ENCODE results near the gene CA7. TPM values are rescaled to one million over a fixed set of nuclear protein-coding genes. Genes with fewer than 3 reads are reported as not detected.

The CA7 gene
- total RNA-seq, 1 experiment from 2014 or later = not detected

DNA sequence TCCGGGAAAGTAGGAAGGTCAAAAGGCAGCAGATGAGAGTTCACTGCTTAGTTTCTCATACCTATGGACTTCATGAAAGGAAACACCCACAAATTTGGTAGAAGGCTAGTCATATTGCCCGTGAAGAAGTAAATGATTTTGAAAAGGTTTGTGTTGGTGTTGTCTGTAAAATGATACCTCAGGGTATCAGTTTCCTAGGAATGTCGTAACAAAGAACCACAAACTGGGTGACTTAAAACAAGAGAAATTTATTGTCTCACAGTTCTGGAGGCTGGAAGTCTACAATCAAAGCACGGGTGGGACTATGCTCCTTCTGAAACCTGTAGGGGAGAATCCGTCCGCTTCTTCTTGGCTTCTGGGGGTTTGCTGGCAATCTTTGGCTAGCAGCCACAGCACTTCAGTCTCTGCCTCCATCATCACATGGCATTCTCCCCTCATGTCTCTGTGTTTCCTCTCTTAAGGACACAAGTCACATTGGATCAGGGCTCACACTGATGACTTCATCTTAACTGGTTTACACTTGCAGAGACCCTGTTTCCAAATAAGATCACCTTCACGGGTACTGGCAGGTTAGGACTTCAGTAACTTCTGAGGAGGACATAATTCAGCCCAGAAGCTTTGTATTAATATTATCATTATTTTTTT is 11.4 kb upstream of the CA7 start:
- peaks cover 15% of the 10 kb centered on the region for H3K36me3 Mint-ChIP-seq (ENCODE audit: insufficient read depth, unreplicated experiment)
- peaks cover 29% of the 10 kb centered on the region for H3K27me3 Mint-ChIP-seq (ENCODE audit: unreplicated experiment)
- H3K4me3 Mint-ChIP-seq (ENCODE audit: low read depth, unreplicated experiment) = no peak overlapping the region
- no peak for DNase-seq
- TF ChIP-seq, protein P1, sequence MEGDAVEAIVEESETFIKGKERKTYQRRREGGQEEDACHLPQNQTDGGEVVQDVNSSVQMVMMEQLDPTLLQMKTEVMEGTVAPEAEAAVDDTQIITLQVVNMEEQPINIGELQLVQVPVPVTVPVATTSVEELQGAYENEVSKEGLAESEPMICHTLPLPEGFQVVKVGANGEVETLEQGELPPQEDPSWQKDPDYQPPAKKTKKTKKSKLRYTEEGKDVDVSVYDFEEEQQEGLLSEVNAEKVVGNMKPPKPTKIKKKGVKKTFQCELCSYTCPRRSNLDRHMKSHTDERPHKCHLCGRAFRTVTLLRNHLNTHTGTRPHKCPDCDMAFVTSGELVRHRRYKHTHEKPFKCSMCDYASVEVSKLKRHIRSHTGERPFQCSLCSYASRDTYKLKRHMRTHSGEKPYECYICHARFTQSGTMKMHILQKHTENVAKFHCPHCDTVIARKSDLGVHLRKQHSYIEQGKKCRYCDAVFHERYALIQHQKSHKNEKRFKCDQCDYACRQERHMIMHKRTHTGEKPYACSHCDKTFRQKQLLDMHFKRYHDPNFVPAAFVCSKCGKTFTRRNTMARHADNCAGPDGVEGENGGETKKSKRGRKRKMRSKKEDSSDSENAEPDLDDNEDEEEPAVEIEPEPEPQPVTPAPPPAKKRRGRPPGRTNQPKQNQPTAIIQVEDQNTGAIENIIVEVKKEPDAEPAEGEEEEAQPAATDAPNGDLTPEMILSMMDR (IDR thresholded peaks at IDR 0.05; ENCODE audit: unreplicated experiment) = no peak
- no TSS peak for BruUV-seq (replicated peaks)
- H3K4me1 Mint-ChIP-seq (ENCODE audit: low read depth, unreplicated experiment) = no peaks in the 10 kb centered on the region
- intact Hi-C loops (cut with micrococcal nuclease; ENCODE audit: unreplicated experiment) = no loop called here
- H3K9me3 Mint-ChIP-seq (ENCODE audit: low read depth, unreplicated experiment) = no peaks in the 10 kb centered on the region
- H3K27ac Mint-ChIP-seq (ENCODE audit: unreplicated experiment) = no peak overlapping the region
- CTCF ChIA-PET = interaction anchor here (1.1 to 1.4 kb wide), 2 partner anchors 35 to 93 kb away, joined by 3 read pairs; no protein-coding TSS in a partner anchor

- BruUV-seq (replicated peaks) = no TSS peak
- TF ChIP-seq, protein P1 (IDR thresholded peaks at IDR 0.05; ENCODE audit: unreplicated experiment) = no peak
- Mint-ChIP-seq H3K27ac (ENCODE audit: unreplicated experiment) (no peak overlapping the region), H3K4me1 (ENCODE audit: low read depth, unreplicated experiment) (no peaks in the 10 kb centered on the region), H3K9me3 (ENCODE audit: low read depth, unreplicated experiment) (no peaks in the 10 kb centered on the region), H3K27me3 (ENCODE audit: unreplicated experiment) (peaks cover 49% of the 10 kb centered on the region), H3K4me3 (ENCODE audit: low read depth, unreplicated experiment) (no peak overlapping the region), H3K36me3 (ENCODE audit: insufficient read depth, unreplicated experiment) (peaks cover 10% of the 10 kb centered on the region)
- intact Hi-C loops (cut with micrococcal nuclease; ENCODE audit: unreplicated experiment) = no loop called here
- no peak for DNase-seq
- CTCF ChIA-PET = interaction anchor here (1.0 to 1.3 kb wide), 2 partner anchors 8 to 33 kb away, joined by 3 to 10 read pairs; no protein-coding TSS in a partner anchor
Observed at GRCh38 chr16:66834746-66835145, 9.5 kb upstream of the CA7 start.

DNA sequence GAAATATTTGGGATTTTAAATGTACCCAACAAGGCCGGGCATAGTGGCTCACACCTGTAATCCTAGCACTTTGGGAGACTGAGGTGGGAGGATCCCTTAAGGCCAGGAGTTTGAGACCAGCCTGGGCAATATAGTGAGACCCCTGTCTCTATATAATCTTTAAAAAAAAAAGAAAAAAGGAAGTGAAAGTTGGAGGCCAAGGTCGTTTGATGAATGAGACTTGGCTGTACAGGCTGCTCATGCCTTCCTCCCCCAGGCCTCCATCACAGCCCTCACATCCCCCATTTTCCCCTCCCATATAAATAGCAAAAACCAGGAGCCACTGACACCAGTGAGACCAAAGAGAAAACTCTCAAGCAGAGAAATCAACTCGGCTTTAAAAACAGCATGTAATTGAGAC is 3.3 kb upstream of the CA7 start:
- H3K9me3 Mint-ChIP-seq (ENCODE audit: low read depth, unreplicated experiment) = no peaks in the 10 kb centered on the region
- peaks cover 76% of the 10 kb centered on the region for H3K27me3 Mint-ChIP-seq (ENCODE audit: unreplicated experiment)
- TF ChIP-seq, protein P1 (IDR thresholded peaks at IDR 0.05; ENCODE audit: unreplicated experiment) = no peak
- no peak overlapping the region for H3K27ac Mint-ChIP-seq (ENCODE audit: unreplicated experiment)
- intact Hi-C loops (cut with micrococcal nuclease; ENCODE audit: unreplicated experiment) = no loop called here
- no peak for DNase-seq
- CTCF ChIA-PET = no interaction called here
- no TSS peak for BruUV-seq (replicated peaks)
- no peak overlapping the region for H3K4me3 Mint-ChIP-seq (ENCODE audit: low read depth, unreplicated experiment)
- H3K36me3 Mint-ChIP-seq (ENCODE audit: insufficient read depth, unreplicated experiment) = no peaks in the 10 kb centered on the region
- peaks cover 8% of the 10 kb centered on the region for H3K4me1 Mint-ChIP-seq (ENCODE audit: low read depth, unreplicated experiment)

DNA sequence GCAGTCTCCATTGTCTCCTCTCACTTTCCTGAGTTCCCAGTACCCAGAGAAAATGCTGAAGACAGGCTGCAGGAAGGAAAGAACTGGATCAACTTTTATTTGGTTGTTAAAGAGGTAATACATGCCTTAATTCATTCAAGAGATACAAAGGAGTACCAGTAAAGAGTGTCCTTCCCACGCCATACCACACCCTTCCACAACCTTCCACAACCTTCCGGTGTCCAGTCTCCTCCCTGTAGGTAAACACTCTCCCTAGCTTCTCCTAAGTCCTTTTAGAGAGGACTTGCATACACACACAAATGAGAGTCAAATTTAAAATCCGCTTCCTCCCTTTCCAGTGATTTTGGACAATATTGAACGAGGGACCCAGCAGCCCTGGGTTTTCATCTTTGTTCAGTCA is 2.8 kb upstream of the CA7 start:
- TF ChIP-seq, protein P1 (IDR thresholded peaks at IDR 0.05; ENCODE audit: unreplicated experiment) = no peak
- Mint-ChIP-seq H3K27ac (ENCODE audit: unreplicated experiment) (no peak overlapping the region), H3K36me3 (ENCODE audit: insufficient read depth, unreplicated experiment) (no peaks in the 10 kb centered on the region), H3K4me1 (ENCODE audit: low read depth, unreplicated experiment) (peaks cover 8% of the 10 kb centered on the region), H3K4me3 (ENCODE audit: low read depth, unreplicated experiment) (no peak overlapping the region), H3K9me3 (ENCODE audit: low read depth, unreplicated experiment) (no peaks in the 10 kb centered on the region), H3K27me3 (ENCODE audit: unreplicated experiment) (peaks cover 81% of the 10 kb centered on the region)
- no TSS peak for BruUV-seq (replicated peaks)
- no peak for DNase-seq
- CTCF ChIA-PET = no interaction called here
- intact Hi-C loops (cut with micrococcal nuclease; ENCODE audit: unreplicated experiment) = no loop called here
